GM10266 (cell line): ENCODE measurements around the gene NT5C1B.

Experiments used
- DNase-seq: peaks from one replicate; pipeline ENCODE4 v3.0.0; 2012; ENCODE audit errors: extremely low spot score
- CTCF ChIP-seq: IDR thresholded peaks from 2 replicates; pipeline ENCODE4 v1.5.1; 2012; ENCODE audit warnings: mild to moderate bottlenecking, low read depth; ENCODE audit not compliant: control insufficient read depth, insufficient read depth; ENCODE audit errors: missing control alignments

The NT5C1B gene

DNA sequence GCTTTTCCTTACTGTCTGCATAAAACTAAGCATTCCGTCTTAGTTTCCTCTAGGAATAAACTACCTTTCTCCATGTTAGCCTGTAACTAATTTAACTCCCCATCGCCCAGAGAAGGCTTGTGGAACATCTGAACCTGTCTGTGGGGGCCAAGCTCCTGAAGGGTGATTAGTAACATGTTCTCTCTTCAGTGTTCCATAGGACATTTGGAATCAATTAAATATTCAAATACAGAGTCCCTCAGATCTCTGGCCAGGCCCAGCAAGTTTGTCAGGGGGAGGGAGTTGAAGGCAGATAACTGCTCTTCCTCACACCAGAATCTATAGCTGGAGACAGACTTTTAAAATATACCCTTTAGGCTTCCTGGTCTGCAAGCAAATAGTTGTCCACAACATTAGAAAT lies 37.7 kb downstream of the NT5C1B start:
- no peak for TF ChIP-seq CTCF

DNA sequence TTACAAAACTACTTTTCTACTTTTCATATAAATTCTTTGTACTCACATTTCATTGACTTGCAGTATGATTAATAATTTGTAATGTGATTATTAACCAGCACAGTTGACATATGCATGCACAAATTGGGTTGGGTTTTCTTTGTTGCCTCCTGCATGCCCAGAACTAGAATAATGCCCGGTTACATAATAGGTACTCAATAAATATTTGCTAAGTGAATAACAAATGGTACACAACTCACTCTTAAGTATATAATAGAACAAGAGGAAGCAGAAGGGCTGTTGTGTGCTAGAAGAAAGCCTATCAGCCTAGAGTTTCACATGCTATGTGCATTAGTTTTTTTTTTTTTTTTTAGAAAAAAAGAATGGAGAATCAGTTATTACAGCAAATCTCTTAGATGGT lies 38.2 kb downstream of the NT5C1B start:
- no peak for DNase-seq
- no peak for TF ChIP-seq CTCF

More for the DNA sequence above, 37.7 kb downstream of the NT5C1B start:
- DNase-seq = no peak

- no peak for DNase-seq
- no peak for TF ChIP-seq CTCF
These were observed 38.9 kb downstream of the NT5C1B start for GRCh38 chr2:18550433-18550832.

DNA sequence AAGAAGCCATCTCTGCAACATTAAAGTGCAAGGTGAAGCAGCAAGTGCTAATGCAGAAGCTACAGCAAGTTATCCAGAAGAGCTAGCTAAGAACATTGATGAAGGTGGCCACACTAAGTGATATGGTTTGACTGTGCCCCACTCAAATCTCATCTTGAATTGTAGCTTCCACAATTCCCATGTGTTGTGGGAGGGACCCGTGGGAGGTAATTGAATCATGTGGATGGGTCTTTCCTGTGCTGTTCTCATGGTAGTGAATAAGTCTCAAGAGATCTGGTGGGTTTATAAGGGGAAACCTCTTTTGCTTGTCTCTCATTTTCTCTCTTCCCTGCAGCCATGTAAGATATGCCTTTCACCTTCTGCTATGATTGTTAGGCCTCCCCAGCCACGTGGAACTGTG lies 40.3 kb downstream of the NT5C1B start:
- TF ChIP-seq CTCF = no peak
- no peak for DNase-seq

DNA sequence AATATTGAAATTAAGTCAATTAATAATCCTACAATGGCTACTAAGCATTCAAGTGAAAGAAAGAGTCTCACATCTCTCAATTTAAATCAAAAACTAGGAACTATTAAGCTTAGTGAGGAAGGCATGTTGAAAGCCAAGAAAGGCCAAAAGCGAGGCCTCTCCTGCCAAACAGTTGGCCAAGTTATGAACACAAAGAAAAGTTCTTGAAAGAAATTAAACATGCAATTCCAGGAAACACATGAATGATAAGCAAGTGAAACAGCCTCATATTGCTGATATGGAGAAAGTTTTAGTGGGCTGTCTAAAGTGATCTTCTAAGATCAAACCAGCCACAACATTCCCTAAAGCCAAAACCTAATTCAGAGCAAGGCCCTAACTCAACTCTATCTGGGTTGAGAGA lies 40.7 kb downstream of the NT5C1B start:
- DNase-seq = no peak
- TF ChIP-seq CTCF = no peak

- DNase-seq = no peak
- TF ChIP-seq CTCF = no peak
These were observed 42.8 kb downstream of the NT5C1B start for GRCh38 chr2:18546567-18546966.

GRCh38 chr2:18545384-18545783 lies 44.0 kb downstream of the NT5C1B start:
- DNase-seq = no peak
- TF ChIP-seq CTCF = no peak
